ENCODE measurements around the gene CORO1C.

DNA sequence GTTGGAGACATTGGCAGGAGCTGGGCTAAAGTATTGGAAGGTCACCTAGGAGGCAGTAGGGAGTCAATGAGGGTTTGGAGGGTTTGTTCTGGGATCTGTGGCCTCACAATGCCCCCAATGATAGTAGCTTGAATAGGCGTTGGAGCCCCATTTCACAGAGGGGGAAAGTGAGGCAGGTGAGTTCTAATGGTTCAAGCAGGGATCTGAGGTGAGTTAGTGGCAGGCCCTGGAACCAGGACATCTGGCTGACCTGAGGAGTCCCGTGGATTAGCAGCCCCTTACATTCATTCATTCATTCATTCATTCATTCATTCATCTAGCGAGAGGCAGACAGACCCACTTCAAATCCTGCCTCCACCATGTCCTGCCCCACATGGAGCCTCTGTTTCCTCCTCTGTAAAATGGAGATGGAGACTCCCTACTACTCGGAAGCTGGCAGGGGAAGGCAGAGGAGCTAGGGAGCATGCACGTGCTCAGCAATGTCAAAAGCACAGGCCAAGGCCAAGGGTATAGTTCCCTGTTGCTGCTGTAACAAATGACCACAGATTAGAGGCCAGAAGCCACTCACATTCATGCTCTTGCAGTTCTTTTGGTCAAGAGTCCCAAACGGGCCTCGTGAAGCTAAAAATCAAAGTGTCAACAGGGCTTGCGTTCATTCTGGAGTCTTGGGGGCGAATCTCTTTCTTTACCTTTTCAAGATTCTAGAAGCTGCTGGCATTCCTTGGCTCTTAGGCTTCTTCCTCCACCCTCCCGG, 131.2 kb downstream of the CORO1C start:
- no peak for TF ChIP-seq CTCF (IDR thresholded peaks at IDR 0.05 in 8 of 11, conservative IDR thresholded peaks at IDR 0.05 in 3 of 11)
- no peak for TF ChIP-seq POLR2A (IDR thresholded peaks at IDR 0.05)
- TF ChIP-seq POLR2AphosphoS5 (IDR thresholded peaks at IDR 0.05) = no peak

All from spleen (tissue), 7 donors.